HepG2 (cell line): ENCODE data around the gene PEX11B. TPM values are rescaled to one million over a fixed set of nuclear protein-coding genes. Genes with fewer than 3 reads are reported as not detected.

Experiments used
- ATAC-seq: fragments of 200-7000 bp; cut with Tn5 transposase; 3 replicates; pipeline ENCODE4 v1.9.1; 2020; ENCODE audit warnings: mild to moderate bottlenecking, moderate library complexity
- BruUV-seq: library from RNA; stranded (reverse); fragments of 400-500 nt; replicated peaks from 2 replicates; lab custom pipeline; 2021; lab: Mats Ljungman, UMichigan
- CTCF ChIA-PET: fragments of 300-600 bp; formaldehyde crosslinking; extraction: SDS; loops from one replicate; lab custom pipeline; 2021; ENCODE audit warnings: low total read pairs, inconsistent platforms, low intra/inter-chr PET ratio; lab: Yijun Ruan, JAX
- POLR2A ChIA-PET: fragments of 350-600 bp; sonication (Branson Sonifier 250); formaldehyde crosslinking; loops from one replicate; lab custom pipeline; 2020; ENCODE audit warnings: antibody characterized with exemption, inconsistent platforms; lab: Yijun Ruan, JAX
- DNase-seq: peaks from one replicate; pipeline ENCODE4 v3.0.0-alpha.2; 2015; ENCODE audit warnings: low spot score
- FAIRE-seq: peaks from 3 replicates; lab custom pipeline; 2011; peaks lifted over from hg19 to GRCh38; lab: Jason Lieb, UNC
- H2AFZ ChIP-seq: one replicate; pipeline ENCODE4 v1.6.1; 2011; ENCODE audit warnings: low read length, inconsistent platforms
- H3K27ac ChIP-seq: fragments of 300-600 bp; 3 replicates; pipeline ENCODE4 v1.8.0; 2011; ENCODE audit warnings: mixed run types, mild to moderate bottlenecking, mixed read lengths, low read length, inconsistent platforms; ENCODE audit not compliant: insufficient read depth; ENCODE audit errors: extremely low read length
- H3K27me3 ChIP-seq, 2 experiments: fragments of 200-600 bp in 1 of 2; 2 replicates in 1 of 2; 3 replicates in 1 of 2; pipeline versions ENCODE4 v1.6.0 to v1.8.0; 2011; ENCODE audit warnings: low read length in 2 of 2, mild to moderate bottlenecking in 2 of 2, moderate library complexity in 2 of 2, inconsistent platforms in 1 of 2; ENCODE audit not compliant: insufficient read depth in 2 of 2, control insufficient read depth in 1 of 2
- H3K36me3 ChIP-seq, 2 experiments: fragments of 200-600 bp in 1 of 2; replicated peaks in 1 of 2; 2 replicates in 1 of 2; 3 replicates in 1 of 2; pipeline versions ENCODE4 v1.5.1 to v1.8.0; 2011; ENCODE audit warnings: low read length in 2 of 2, inconsistent platforms in 1 of 2; ENCODE audit not compliant: insufficient read depth in 2 of 2, control insufficient read depth in 1 of 2
- H3K4me1 ChIP-seq: 2 replicates; pipeline ENCODE4 v1.5.1; 2012; ENCODE audit warnings: low read length, inconsistent platforms; ENCODE audit not compliant: insufficient read depth
- H3K4me2 ChIP-seq: 2 replicates; pipeline ENCODE4 v1.6.0; 2011; ENCODE audit warnings: low read depth, low read length, inconsistent platforms
- H3K4me3 ChIP-seq, 3 experiments: fragments of 200-600 bp in 1 of 3; sonication (generic), shearing (Covaris generic) in 1 of 3; replicated peaks in 1 of 3; 2 replicates each; pipeline ENCODE4 v1.5.1; 2011 to 2016; ENCODE audit warnings: low read length in 3 of 3, inconsistent platforms in 2 of 3, low read depth in 2 of 3, mild to moderate bottlenecking in 2 of 3, control low read depth in 1 of 3, mixed read lengths in 1 of 3; ENCODE audit not compliant: insufficient read depth in 1 of 3
- H3K79me2 ChIP-seq: one replicate; pipeline ENCODE4 v1.6.1; 2011; ENCODE audit warnings: low read length, inconsistent platforms; ENCODE audit not compliant: insufficient read depth
- H3K9ac ChIP-seq: 2 replicates; pipeline ENCODE4 v1.6.0; 2011; ENCODE audit warnings: mild to moderate bottlenecking, low read depth, low read length, inconsistent platforms; ENCODE audit not compliant: insufficient read depth
- H3K9me3 ChIP-seq: 2 replicates; pipeline ENCODE4 v1.5.1; 2012; ENCODE audit warnings: mild to moderate bottlenecking, low read length
- H4K20me1 ChIP-seq: 2 replicates; pipeline ENCODE4 v1.6.0; 2011; ENCODE audit warnings: inconsistent platforms, mild to moderate bottlenecking, low read length, moderate library complexity; ENCODE audit not compliant: insufficient read depth
- KAT8 ChIP-seq: IDR thresholded peaks from 2 replicates; pipeline ENCODE4 v1.6.1; 2016; ENCODE audit warnings: missing genetic modification reagents, missing compliant biosample characterization
- PATZ1 ChIP-seq: sonication (generic); formaldehyde crosslinking; IDR thresholded peaks from 2 replicates; pipeline ENCODE4 v1.4.0; 2020; ENCODE audit warnings: missing genetic modification reagents
- SRF ChIP-seq: IDR thresholded peaks from 2 replicates; pipeline ENCODE4 v1.6.1; 2011; ENCODE audit warnings: mild to moderate bottlenecking, low read depth, low read length, moderate library complexity
- THRA ChIP-seq: sonication (generic); formaldehyde crosslinking; IDR thresholded peaks from 2 replicates; pipeline ENCODE4 v1.4.0; 2020; ENCODE audit warnings: missing genetic modification reagents, borderline replicate concordance
- ZNF281 ChIP-seq: sonication (generic); formaldehyde crosslinking; IDR thresholded peaks from 2 replicates; pipeline ENCODE4 v1.4.0; 2020; ENCODE audit warnings: missing genetic modification reagents, borderline replicate concordance
- WGBS: methylation state at CpG from one replicate; pipeline ENCODE4 v1.1.6; 2017; ENCODE audit warnings: low lambda C conversion rate; 5-methylcytosine and 5-hydroxymethylcytosine counted together
- in situ Hi-C: cut with HindIII; loops from 2 replicates; pipeline ENCODE4 v1.10.0; 2017; ENCODE audit warnings: low pct_unique_long_range_greater_than_20kb; ENCODE audit not compliant: extremely low pct_ligation_motif_present
- intact Hi-C: fragments of 100-400 bp; cut with micrococcal nuclease; formaldehyde crosslinking; loops from one replicate; pipeline ENCODE4 v1.10.0; 2022; ENCODE audit not compliant: unreplicated experiment
- polyA plus RNA-seq, 8 experiments: library from polyadenylated mRNA; depleted of rRNA in 3 of 8; stranded (reverse) in 7 of 8; unstranded in 1 of 8; fragments of >200 nt; fragmentation: Illumina TruSeq in 4 of 8; extraction: Trizol in 4 of 8; gene quantifications; 2 replicates each; pipeline versions ENCODE4 v1.2.1 to v1.2.3, GENCODE V29; 2011 to 2016; ENCODE audit warnings: low read depth in 4 of 8, missing spikeins in 1 of 8, mixed read lengths in 1 of 8; ENCODE audit not compliant: insufficient read depth in 1 of 8
- total RNA-seq, 5 experiments: library from RNA; depleted of rRNA; stranded (reverse); fragments of >200 nt; fragmentation: Illumina TruSeq; extraction: Trizol; gene quantifications; 2 replicates each; pipeline ENCODE4 v1.2.3, GENCODE V29; 2016; ENCODE audit warnings: low read depth in 1 of 5

PEX11B gene
- total and polyA plus RNA-seq, 2 of the 13 experiments (the other 11 are each of a cell fraction or from before 2014, with no cell fraction given): 21.6 to 48.4 TPM

GRCh38 chr1:145962157-145963102, 43.9 kb upstream of the PEX11B start:
- Histone ChIP-seq H3K4me3 (peak overlapping the region; percentile 60 to 91 (median 68); a peak in 5 of 6 replicates), H3K27me3 (peaks cover 0 to 30% of the 10 kb centered on the region in 2 experiments; a peak in 3 of 5 replicates), H3K79me2 (no peaks in the 10 kb centered on the region), H3K4me1 (peaks cover 57% of the 10 kb centered on the region), H4K20me1 (no peaks in the 10 kb centered on the region)
- FAIRE-seq: no peak
- TF ChIP-seq KAT8: no peak
- 0 out of 2 replicates have a peak, but pooled peaks have one; percentile 6 for TF ChIP-seq PATZ1 (CRISPR knock-in tag)
- TF ChIP-seq THRA: no peak
- TF ChIP-seq SRF: no peak
- 0 out of 2 replicates have a peak, but pooled peaks have one; percentile 0 for TF ChIP-seq ZNF281 (CRISPR knock-in tag)
- TF ChIP-seq, all 625 proteins: peak for 2
- intact Hi-C loops: loop anchor here (5.0 kb wide), 2 partner anchors 45 to 105 kb away; partner anchors contain the start of gene PIAS3
- DNase-seq: no peak
- in situ Hi-C loops: loop anchor here (5.0 kb wide), 1 partner anchor 35 kb away; the partner anchor contains the start of gene RBM8A
- Histone ChIP-seq H2AFZ (no peak overlapping the region), H3K4me2 (peak overlapping the region; percentile 99), H3K9me3 (no peaks in the 10 kb centered on the region), H3K9ac (no peak overlapping the region), H3K36me3 (no peaks in the 10 kb centered on the region), H3K27ac (no peak overlapping the region)
- ATAC-seq: no peak
- ChIA-PET POLR2A (interaction anchor here (1.6 to 3.4 kb wide), 4 partner anchors 30 to 117 kb away, joined by 3 to 51 read pairs (median 16); partner anchors contain the start of genes NUDT17 and RBM8A), CTCF (no interaction called here)
- 43% methylated on average over 14 of the region's 36 CpGs for WGBS
- BruUV-seq: no TSS peak
